Ramos (cell line): ENCODE measurements around the gene PRELID3B.
"Not testable (repeated sequence)": the region's sequence is repeated elsewhere in the genome, so short reads cannot be mapped to it uniquely, and the experiment has no call there.

ENCODE experiments used
- in situ Hi-C: fragments of 300-500 bp; cut with MboI; formaldehyde crosslinking; loops from one replicate; pipeline ENCODE4 v1.14.3; 2022; ENCODE audit warnings: low sequenced_read_pairs; ENCODE audit not compliant: unreplicated experiment

Gene PRELID3B

DNA sequence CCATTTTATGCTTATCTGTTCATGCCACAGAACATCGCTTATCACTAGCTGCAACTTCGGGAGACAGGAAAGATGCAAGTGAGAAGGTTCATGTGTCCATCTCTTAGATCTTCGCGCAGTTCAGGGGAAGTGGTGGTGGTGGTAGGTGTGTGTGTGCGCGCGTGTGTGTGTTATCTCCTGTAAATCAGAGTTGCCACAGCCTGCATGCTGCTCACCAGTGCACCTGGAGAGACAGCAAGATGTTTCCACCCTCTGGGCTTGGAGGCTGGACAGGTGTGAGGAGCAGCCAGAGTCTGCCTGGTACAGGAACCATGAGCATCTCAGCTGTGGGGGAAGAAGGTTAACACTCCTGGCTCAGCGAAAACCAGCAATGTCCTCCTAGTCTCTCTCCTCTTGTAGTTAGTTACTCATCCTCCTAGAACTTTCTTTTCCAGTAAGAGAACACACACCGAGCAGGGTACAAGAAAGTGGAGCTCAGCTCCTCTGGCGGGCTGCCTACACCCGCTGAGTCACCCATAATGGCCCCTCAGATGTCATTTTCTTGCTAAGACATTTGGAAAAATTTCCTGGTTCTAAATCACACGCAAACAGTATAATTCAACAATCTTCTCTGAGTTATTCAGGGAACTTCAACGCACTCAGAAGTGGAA lies 28.5 kb downstream of the PRELID3B start:
- in situ Hi-C loops: no loop called here

DNA sequence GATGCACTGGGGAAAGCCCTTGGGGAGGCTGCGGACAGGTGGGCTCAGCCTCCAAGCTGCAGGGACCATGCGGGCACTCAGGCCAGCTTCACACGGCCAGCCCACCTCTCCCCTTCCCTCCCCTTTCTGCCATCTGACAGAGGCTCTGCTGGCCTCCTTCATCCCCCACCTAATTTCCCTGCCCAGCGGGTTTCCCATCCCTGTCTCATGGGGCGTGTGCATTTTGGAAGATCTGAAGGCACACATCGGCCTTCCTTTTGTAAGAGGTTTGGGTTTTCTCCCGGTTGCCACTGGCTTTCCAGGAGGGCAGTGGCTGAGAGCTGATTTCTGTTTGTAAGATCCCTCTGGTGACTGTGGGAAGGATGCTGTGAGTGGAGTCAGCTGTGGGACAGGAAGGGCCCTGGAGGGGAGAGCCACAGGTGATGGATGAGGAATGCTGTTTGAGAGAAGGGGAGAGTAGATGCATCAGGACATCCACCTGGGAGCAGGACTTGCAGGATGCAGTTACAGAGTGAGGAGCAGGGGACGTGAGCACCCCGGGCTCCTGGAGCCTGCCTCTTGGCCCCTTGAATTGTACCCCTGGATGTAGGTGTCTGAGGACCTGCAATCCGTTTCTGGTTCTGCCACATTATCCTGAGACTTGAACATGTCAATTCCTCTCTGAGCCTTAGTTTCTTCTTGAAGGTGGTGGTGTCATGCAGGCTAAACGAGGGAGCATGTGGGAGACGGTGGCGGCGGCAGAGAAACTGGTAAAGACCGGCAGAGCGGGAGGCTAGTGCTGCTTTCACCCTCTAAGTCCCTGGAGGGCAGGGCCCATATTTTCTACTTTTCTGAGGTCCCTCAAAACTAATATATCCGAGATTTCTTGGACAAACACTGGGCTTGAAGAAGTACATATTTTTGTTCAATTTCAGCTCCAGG lies 29.3 kb downstream of the PRELID3B start:
- in situ Hi-C loops: no loop called here

GRCh38 chr20:59011874-59012157 lies 30.8 kb downstream of the PRELID3B start:
- in situ Hi-C loops: not testable (repeated sequence)

DNA sequence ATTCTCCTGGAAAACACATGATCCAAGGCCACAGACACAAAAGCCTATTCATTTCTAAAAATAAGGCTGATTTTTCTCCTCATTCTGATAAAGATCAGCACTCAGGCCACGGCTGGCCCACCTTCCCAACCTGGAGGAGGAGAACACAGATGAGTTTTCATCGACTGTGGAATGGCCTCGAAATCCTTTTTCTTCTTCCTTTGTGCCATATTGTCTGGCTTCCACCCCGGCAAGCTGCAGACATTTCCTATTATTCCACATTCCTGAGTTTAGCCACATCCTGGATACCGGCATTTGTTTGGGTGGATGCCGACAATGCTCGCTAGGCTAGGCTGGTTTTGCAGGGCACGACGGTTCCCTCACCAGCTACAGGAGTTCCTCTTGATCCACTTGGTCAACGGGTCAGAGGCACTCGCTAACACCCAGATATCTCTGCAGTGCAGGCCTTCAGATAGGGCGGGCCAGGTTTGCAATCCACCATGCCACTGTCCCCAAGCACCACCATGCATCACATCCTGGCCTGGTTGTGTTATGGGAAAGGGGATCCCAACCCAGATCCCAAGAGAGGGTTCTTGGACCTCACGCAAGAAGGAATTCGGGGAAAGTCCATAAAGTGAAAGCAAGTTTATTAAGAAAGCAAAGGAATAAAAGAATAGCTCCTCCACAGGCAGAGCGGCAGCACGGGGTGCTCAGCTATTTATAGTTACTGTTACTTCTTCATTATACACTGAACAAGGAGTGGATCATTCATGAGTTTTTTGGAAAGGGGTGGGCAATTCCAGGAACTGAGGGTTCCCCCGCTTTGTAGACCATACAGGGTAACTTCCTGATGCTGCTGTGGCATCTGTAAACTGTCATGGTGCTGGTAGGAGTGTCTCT lies 31.4 kb downstream of the PRELID3B start:
- in situ Hi-C loops: no loop called here

- in situ Hi-C loops: no loop called here
Observed at GRCh38 chr20:59010321-59010994, 32.1 kb downstream of the PRELID3B start.

DNA sequence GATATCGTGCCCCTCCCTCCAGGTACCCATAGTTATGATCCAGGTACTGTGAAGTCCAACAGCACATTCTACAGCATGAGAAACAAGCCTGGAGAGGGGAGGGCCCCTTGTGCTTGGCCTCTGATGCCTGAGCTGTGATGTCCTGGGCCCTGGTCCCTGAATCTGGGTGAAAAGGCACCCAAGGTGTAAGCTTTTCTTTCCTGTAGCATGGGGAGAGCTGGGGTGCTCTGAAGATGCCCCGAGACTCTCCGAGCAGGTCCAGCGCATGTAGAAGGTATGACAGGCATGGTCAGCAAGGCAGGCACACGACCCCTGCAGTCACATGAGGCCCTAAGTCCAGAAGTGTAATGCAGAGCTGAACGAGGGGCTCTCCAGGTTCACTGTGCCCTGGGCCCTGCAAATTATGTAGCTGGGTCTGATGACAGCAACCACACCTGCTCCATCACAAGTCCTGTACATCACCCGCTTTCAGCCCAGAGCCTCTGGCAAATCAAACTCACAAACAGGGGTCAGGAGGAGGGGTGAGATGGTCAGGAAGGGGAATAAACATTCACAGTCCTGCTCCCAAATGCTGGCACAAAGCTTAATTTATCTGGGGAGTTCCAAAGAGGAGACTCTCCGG lies 33.8 kb downstream of the PRELID3B start:
- in situ Hi-C loops: no loop called here

- in situ Hi-C loops: no loop called here
Observed at GRCh38 chr20:59007665-59008511, 34.7 kb downstream of the PRELID3B start.

GRCh38 chr20:59006864-59007664 lies 35.5 kb downstream of the PRELID3B start, which contains the start of gene CTSZ:
Gene CTSZ, minus strand, starts transcription at chr20:59007254. Its CDS starts 126 bp downstream, at chr20:59007128.
- in situ Hi-C loops: no loop called here

DNA sequence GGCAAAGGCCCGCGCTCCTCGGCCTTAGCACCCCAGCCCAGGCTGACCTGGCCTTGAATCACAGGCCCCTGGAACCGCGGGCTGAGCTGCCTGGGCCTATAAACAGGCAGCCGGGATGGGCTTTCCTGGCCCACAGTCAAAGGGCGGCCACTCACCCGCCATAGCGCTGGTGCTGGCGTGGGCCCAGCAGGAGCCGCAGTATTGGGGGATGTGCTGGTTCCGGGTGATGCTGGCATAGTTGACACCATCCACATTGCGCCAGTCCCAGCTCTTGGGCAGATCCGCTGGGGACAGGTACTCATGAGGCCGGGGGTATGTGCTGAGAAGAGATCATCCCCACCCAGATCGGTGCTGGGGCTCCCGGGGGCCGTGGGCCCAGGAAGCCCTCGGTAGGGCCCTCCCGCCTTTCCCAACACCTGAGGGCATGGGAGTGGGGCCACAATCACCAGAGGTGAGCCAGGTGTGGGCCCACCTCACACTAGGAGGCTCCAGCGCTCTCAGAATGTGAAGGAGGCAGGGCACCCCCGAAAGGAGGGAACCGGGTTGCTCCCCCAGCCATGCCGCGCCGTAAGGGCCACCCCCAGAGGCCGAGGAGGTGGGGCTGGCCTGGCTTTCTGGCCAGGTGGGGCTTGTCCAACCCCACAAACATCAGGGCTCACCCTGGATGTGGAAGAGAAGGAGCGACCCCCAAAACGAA lies 36.3 kb downstream of the PRELID3B start:
- in situ Hi-C loops: no loop called here

- in situ Hi-C loops: no loop called here
Observed at GRCh38 chr20:59005523-59006166, 36.9 kb downstream of the PRELID3B start.

GRCh38 chr20:59004763-59005522 lies 37.6 kb downstream of the PRELID3B start:
- in situ Hi-C loops: no loop called here

GRCh38 chr20:59004493-59004762 lies 38.2 kb downstream of the PRELID3B start:
- in situ Hi-C loops: no loop called here

GRCh38 chr20:59003836-59004492 lies 38.6 kb downstream of the PRELID3B start:
- in situ Hi-C loops: no loop called here

- in situ Hi-C loops: no loop called here
Observed at GRCh38 chr20:59002874-59003399, 39.6 kb downstream of the PRELID3B start.

DNA sequence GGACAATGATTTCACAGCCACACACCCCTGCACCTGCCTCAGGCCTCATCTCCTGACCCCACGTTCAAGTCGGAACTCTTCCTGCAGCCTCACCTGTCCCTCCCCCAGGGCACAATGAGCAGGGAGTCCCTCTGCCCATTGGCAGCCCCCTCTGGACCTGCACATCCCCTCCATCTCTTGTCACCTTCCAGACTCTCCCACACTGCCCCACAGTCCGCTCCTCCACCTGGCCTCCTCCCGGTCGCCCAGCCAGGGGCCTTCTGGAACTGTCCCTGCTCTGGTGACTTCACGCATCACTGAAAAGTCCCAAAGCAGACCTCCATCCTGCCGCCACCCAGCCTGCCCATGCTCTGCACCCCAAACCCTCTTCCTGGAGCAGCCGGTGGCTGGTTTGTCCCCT lies 40.2 kb downstream of the PRELID3B start:
- in situ Hi-C loops: no loop called here
